Measurements from ENCODE around the gene ENPP5. TPM values are rescaled to one million over a fixed set of nuclear protein-coding genes. Genes with fewer than 3 reads are reported as not detected.
"Not testable (repeated sequence)": the region's sequence is repeated elsewhere in the genome, so short reads cannot be mapped to it uniquely, and the experiment has no call there.

The ENPP5 gene
- total RNA-seq, 1 experiment from 2014 or later, result not detected

GRCh38 chr6:46174904-46175303 lies 4.1 kb upstream of the ENPP5 start:
- DNase-seq (ENCODE audit: low spot score), result no peak

- no peak for DNase-seq (ENCODE audit: low spot score)
These were observed 1.4 kb upstream of the ENPP5 start for GRCh38 chr6:46172176-46172575.

DNA sequence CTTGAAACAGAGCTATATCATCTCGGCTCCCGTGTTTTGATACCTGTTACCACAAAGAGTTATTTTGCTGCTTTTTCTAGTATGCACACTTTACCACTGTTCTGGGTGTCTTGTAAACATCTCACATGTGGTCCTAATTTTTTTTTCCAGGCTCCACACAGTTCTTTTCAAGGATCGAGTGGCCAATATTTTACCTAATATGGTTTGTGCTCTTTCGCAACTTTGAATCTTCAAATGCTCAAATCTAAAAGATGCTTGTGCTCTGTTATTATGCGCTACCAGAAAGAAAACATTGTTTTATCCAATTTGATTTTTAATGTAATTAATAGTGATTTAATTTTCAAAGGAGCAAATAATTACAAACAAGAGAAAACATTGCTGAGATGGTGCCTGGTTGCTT lies 10.7 kb downstream of the ENPP5 start:
- no peak for DNase-seq (ENCODE audit: low spot score)

- no peak for DNase-seq (ENCODE audit: low spot score)
These were observed 11.6 kb downstream of the ENPP5 start for GRCh38 chr6:46159229-46159628.

GRCh38 chr6:46156701-46157100 lies 14.1 kb downstream of the ENPP5 start:
- DNase-seq (ENCODE audit: low spot score), result no peak

- DNase-seq (ENCODE audit: low spot score), result not testable (repeated sequence)
These were observed 21.7 kb downstream of the ENPP5 start for GRCh38 chr6:46149066-46149465.

GRCh38 chr6:46144270-46144669 lies 26.5 kb downstream of the ENPP5 start:
- no peak for DNase-seq (ENCODE audit: low spot score)

- no peak for DNase-seq (ENCODE audit: low spot score)
These were observed 32.5 kb downstream of the ENPP5 start for GRCh38 chr6:46138281-46138680.

- DNase-seq (ENCODE audit: low spot score), result no peak
These were observed 33.4 kb downstream of the ENPP5 start for GRCh38 chr6:46137387-46137786.

- no peak for DNase-seq (ENCODE audit: low spot score)
These were observed 33.9 kb downstream of the ENPP5 start for GRCh38 chr6:46136831-46137230.

DNA sequence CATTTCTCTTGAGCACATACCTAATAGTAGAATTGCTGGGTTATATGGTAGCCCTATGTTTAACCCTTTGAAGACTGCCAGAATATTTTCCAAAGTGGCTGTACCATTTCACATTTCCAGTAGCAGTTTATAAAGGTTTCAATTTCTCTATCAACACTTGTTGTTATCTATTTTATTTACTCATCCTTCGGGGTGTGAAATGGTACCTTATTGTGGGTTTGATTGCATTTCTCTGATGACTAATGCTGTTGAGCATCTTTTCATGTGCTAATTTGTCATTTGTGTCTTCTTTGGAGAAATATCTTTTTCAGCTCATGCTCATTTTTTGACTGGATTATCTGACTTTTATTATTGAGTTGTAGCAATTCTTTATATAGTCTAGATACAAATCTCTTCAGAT lies 35.6 kb downstream of the ENPP5 start:
- no peak for DNase-seq (ENCODE audit: low spot score)

GRCh38 chr6:46134216-46134615 lies 36.6 kb downstream of the ENPP5 start:
- DNase-seq (ENCODE audit: low spot score), result no peak

- DNase-seq (ENCODE audit: low spot score), result not testable (repeated sequence)
These were observed 39.5 kb downstream of the ENPP5 start for GRCh38 chr6:46131291-46131690.

DNA sequence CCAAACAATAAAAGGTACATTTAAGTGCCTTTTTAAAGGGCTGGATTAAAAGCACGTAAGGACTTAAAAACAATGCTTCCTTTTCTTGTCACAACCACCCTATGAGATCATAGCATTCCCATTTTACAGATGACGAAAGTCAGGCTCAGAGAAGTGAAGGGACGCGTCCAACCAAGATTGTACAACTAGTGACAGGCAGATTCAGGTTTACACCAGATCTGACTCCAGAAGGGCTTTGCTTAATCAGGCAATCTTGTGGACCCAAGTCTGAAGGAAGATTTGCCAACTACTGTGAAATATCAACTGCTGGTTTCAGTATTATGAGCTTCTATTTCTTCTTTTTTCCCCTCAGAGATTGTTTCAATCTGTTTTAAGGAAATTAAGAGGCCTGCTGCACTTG lies 40.1 kb downstream of the ENPP5 start:
- no peak for DNase-seq (ENCODE audit: low spot score)

- no peak for DNase-seq (ENCODE audit: low spot score)
These were observed 40.9 kb downstream of the ENPP5 start, which contains the start of gene ENPP4 for GRCh38 chr6:46129629-46130511. Gene ENPP4, plus strand, starts transcription at chr6:46129989. Its CDS starts 9,595 bp downstream, at chr6:46139584.

- no peak for DNase-seq (ENCODE audit: low spot score)
These were observed 41.5 kb downstream of the ENPP5 start for GRCh38 chr6:46129291-46129628.

DNA sequence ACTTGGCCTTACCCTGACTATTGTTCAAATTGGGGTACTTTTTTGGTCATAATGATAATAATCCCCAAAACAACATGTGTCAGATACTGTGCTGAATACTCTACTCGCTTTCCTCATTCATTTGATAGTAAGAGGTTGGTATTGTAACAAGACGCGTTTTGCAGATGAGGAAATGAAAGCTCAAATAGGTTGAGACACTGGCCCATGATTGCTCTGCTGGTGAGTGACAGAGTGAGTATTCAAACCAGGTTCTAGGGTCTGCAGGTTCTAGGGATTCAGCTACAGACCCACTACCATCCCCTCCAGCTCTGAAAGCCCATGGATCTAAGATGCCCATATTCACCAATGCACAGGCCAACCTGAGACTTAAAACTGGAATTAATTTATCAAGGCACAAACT lies 42.3 kb downstream of the ENPP5 start:
- no peak for DNase-seq (ENCODE audit: low spot score)

- DNase-seq (ENCODE audit: low spot score), result not testable (repeated sequence)
These were observed 51.1 kb downstream of the ENPP5 start for GRCh38 chr6:46119679-46120078.

DNA sequence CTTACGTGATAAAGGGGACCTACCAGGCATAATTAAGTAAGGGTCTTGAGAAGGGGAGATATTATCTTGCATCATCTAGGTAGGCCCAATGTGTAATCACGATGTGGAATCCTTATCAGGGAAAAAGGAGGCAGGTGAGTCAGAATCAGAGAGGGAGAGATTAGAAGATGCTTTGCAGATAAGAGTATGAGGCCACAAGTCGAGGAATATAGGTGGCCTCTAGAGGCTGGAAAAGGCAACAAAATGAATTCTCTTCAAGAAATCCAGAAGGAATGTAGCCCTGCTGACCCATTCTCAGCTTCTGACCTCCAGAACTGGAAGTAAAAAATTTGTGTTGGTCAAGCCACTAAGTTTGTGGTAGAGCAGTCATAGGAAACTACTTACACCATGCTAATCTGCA lies 51.9 kb downstream of the ENPP5 start:
- no peak for DNase-seq (ENCODE audit: low spot score)

DNA sequence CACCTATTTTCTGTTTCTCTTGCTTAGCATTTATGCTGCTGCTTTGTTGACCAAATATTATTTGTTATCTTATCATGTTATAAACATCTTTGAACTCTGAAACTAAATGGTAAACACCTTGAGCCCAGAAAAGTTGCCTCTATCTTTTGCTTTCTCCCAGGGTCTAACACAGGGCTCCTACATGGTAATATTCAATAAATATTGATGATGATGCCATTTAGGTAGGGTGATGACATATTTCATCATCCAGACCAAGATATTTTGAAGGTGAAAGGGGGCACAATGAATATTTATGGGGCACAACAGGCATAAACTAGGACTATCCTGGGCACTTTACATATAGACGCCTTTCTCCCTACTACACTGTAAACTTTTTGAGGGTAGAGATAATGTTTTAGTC lies 52.6 kb downstream of the ENPP5 start:
- no peak for DNase-seq (ENCODE audit: low spot score)

GRCh38 chr6:46116289-46116688 lies 54.5 kb downstream of the ENPP5 start:
- no peak for DNase-seq (ENCODE audit: low spot score)

- DNase-seq (ENCODE audit: low spot score), result no peak
These were observed 55.1 kb downstream of the ENPP5 start for GRCh38 chr6:46115634-46116033.

GRCh38 chr6:46113370-46113769 lies 57.4 kb downstream of the ENPP5 start:
- DNase-seq (ENCODE audit: low spot score), result no peak

All from A172 (cell line).